Measurements from ENCODE around the gene MAP6. TPM values are rescaled to one million over a fixed set of nuclear protein-coding genes. Genes with fewer than 3 reads are reported as not detected.

The MAP6 gene
- total and polyA plus RNA-seq, 2 of the 13 experiments (the other 11 are each of a cell fraction or from before 2014, with no cell fraction given): 0.04 TPM; not detected in 1

GRCh38 chr11:75555079-75555811 is 113.6 kb downstream of the MAP6 start:
- no peaks in the 10 kb centered on the region for H3K9me3 ChIP-seq (ENCODE audit: low read length)
- no TSS peak for BruUV-seq (replicated peaks)
- H3K4me1 ChIP-seq (ENCODE audit: insufficient read depth, low read length): peaks cover 47% of the 10 kb centered on the region
- 66% methylated on average over 12 of the region's 12 CpGs for WGBS (ENCODE audit: low lambda C conversion rate)
- no peaks in the 10 kb centered on the region for H3K36me3 ChIP-seq (replicated peaks in 1 of 2; ENCODE audit: control insufficient read depth in 1 of 2, insufficient read depth in 2 of 2, low read length in 2 of 2)
- no peak overlapping the region for H2AFZ ChIP-seq (ENCODE audit: low read length)
- no peak for TF ChIP-seq PHF8 (CRISPR knock-in tag; IDR thresholded peaks at IDR 0.05)
- TF ChIP-seq ZNF335 (CRISPR knock-in tag; IDR thresholded peaks at IDR 0.05): no peak
- no peak for TF ChIP-seq ZNF713 (CRISPR knock-in tag; IDR thresholded peaks at IDR 0.05)
- TF ChIP-seq FOXK2 (IDR thresholded peaks at IDR 0.05): no peak
- no peak for TF ChIP-seq ELK4 (CRISPR knock-in tag; IDR thresholded peaks at IDR 0.05; ENCODE audit: borderline replicate concordance)
- no peak for TF ChIP-seq ZNF18 (CRISPR knock-in tag; IDR thresholded peaks at IDR 0.05; ENCODE audit: insufficient replicate concordance)
- no peak for TF ChIP-seq ZFP37 (CRISPR knock-in tag; IDR thresholded peaks at IDR 0.05; ENCODE audit: borderline replicate concordance)
- no peak for TF ChIP-seq ZNF362 (CRISPR knock-in tag; IDR thresholded peaks at IDR 0.05; ENCODE audit: borderline replicate concordance)
- TF ChIP-seq PAXIP1 (CRISPR knock-in tag; conservative IDR thresholded peaks at IDR 0.05): no peak
- H3K27ac ChIP-seq (ENCODE audit: extremely low read length, insufficient read depth, low read length): no peak overlapping the region
- no peak overlapping the region for H3K4me2 ChIP-seq (ENCODE audit: low read depth, low read length)
- no peaks in the 10 kb centered on the region; a peak in 1 of 5 replicates for H3K27me3 ChIP-seq (ENCODE audit: control insufficient read depth in 1 of 2, insufficient read depth in 2 of 2, low read length in 2 of 2)
- H3K4me3 ChIP-seq (replicated peaks in 1 of 3; ENCODE audit: insufficient read depth in 1 of 3, low read depth in 2 of 3, low read length in 3 of 3): no peak overlapping the region
- no peaks in the 10 kb centered on the region for H3K79me2 ChIP-seq (ENCODE audit: insufficient read depth, low read length)
- intact Hi-C loops (cut with micrococcal nuclease; ENCODE audit: unreplicated experiment) (no loop called here), in situ Hi-C loops (cut with HindIII; ENCODE audit: extremely low pct_ligation_motif_present, low pct_unique_long_range_greater_than_20kb) (no loop called here)
- no peak for FAIRE-seq
- no peaks in the 10 kb centered on the region for H4K20me1 ChIP-seq (ENCODE audit: insufficient read depth, low read length)
- H3K9ac ChIP-seq (ENCODE audit: insufficient read depth, low read depth, low read length): no peak overlapping the region
- ChIA-PET POLR2A (interaction anchor here (1.0 to 2.5 kb wide), 3 partner anchors 10 to 24 kb away, joined by 3 to 19 read pairs (median 3); no protein-coding TSS in a partner anchor), CTCF (ENCODE audit: low intra/inter-chr PET ratio, low total read pairs) (no interaction called here)
- DNase-seq (ENCODE audit: low spot score): no peak
- no peak for ATAC-seq
